B cell (primary cell): ENCODE results near the gene MAN2A2. TPM values are rescaled to one million over a fixed set of nuclear protein-coding genes. Genes with fewer than 3 reads are reported as not detected.

Experiments used
- ATAC-seq: fragments of 200-7000 bp; cut with Tn5 transposase; one replicate; pipeline ENCODE4 v1.10.0; 2021; ENCODE audit warnings: low read depth, mild to moderate bottlenecking, moderate number of reproducible peaks, moderate library complexity
- CTCF ChIA-PET: fragments of 350-600 bp; sonication (Branson Sonifier 250); formaldehyde crosslinking; loops from one replicate; lab custom pipeline; 2021; ENCODE audit warnings: antibody characterized with exemption, inconsistent platforms; lab: Charles Lee
- POLR2A ChIA-PET: fragments of 350-600 bp; sonication (Branson Sonifier 250); formaldehyde crosslinking; loops from one replicate; lab custom pipeline; 2021; ENCODE audit warnings: antibody characterized with exemption; lab: Charles Lee
- DNase-seq: peaks from one replicate; pipeline ENCODE4 v3.0.0; 2013
- H2AFZ ChIP-seq: 2 replicates; pipeline ENCODE4 v1.6.1; 2012; ENCODE audit warnings: mild to moderate bottlenecking, low read depth, low read length; ENCODE audit not compliant: insufficient read depth, poor library complexity, severe bottlenecking
- H3K27ac ChIP-seq, 2 donors: 1 replicate in 1 of 2; 2 replicates in 1 of 2; pipeline ENCODE4 v1.5.1; 2012 to 2013; ENCODE audit warnings: low read length in 2 of 2, mild to moderate bottlenecking in 2 of 2, moderate library complexity in 1 of 2
- H3K27me3 ChIP-seq, 4 experiments: fragments of 200-600 bp in 1 of 4; sonication (generic) in 1 of 4; replicated peaks in 1 of 4; 1 replicate in 2 of 4; 2 replicates in 2 of 4; pipeline versions ENCODE4 v1.6.1 to v1.7.0; 2013 to 2016; ENCODE audit warnings: low read length in 3 of 4, mild to moderate bottlenecking in 2 of 4, mixed read lengths in 1 of 4, moderate library complexity in 1 of 4; ENCODE audit not compliant: insufficient read depth in 4 of 4, control insufficient read depth in 3 of 4; ENCODE audit errors: control extremely low read depth in 1 of 4
- H3K36me3 ChIP-seq, 2 experiments: replicated peaks in 1 of 2; 1 replicate in 1 of 2; 2 replicates in 1 of 2; pipeline versions ENCODE4 v1.6.1 to v1.7.1; 2013; ENCODE audit warnings: low read length in 1 of 2; ENCODE audit not compliant: insufficient read depth in 2 of 2, control insufficient read depth in 1 of 2; ENCODE audit errors: control extremely low read depth in 1 of 2, extremely low read depth in 1 of 2
- H3K4me1 ChIP-seq, 2 donors: fragments of 200-600 bp in 1 of 2; sonication (generic) in 1 of 2; 1 replicate in 1 of 2; 2 replicates in 1 of 2; pipeline versions ENCODE4 v1.5.1 to v1.6.1; 2013 to 2017; ENCODE audit warnings: low read length in 2 of 2; ENCODE audit not compliant: control insufficient read depth in 2 of 2, insufficient read depth in 2 of 2
- H3K4me2 ChIP-seq: replicated peaks from 2 replicates; pipeline ENCODE3; 2012; ENCODE audit warnings: mild to moderate bottlenecking, low read depth, low read length; ENCODE audit not compliant: poor library complexity, severe bottlenecking
- H3K4me3 ChIP-seq, 5 experiments: fragments of 200-600 bp in 1 of 5; sonication (generic) in 1 of 5; 1 replicate in 3 of 5; 2 replicates in 2 of 5; pipeline versions ENCODE4 v1.5.1 to v1.7.0; 2011 to 2016; ENCODE audit warnings: low read length in 4 of 5, mild to moderate bottlenecking in 4 of 5, low read depth in 2 of 5, control low read depth in 1 of 5, moderate library complexity in 1 of 5; ENCODE audit not compliant: insufficient read depth in 1 of 5; ENCODE audit errors: control extremely low read depth in 1 of 5, extremely low read depth in 1 of 5
- H3K79me2 ChIP-seq: fragments of 200-600 bp; sonication (generic); one replicate; pipeline ENCODE4 v1.6.0; 2016; ENCODE audit warnings: low read length; ENCODE audit not compliant: control insufficient read depth, insufficient read depth
- H3K9ac ChIP-seq: fragments of 200-600 bp; sonication (generic); 2 replicates; pipeline ENCODE4 v1.6.1; 2017; ENCODE audit warnings: mild to moderate bottlenecking, low read length, moderate library complexity
- H3K9me3 ChIP-seq, 3 donors: one replicate each; pipeline versions ENCODE4 v1.6.1 to v1.7.1; 2013; ENCODE audit warnings: low read length in 2 of 3; ENCODE audit not compliant: control insufficient read depth in 2 of 3, insufficient read depth in 1 of 3; ENCODE audit errors: control extremely low read depth in 1 of 3
- H4K20me1 ChIP-seq: 2 replicates; pipeline ENCODE4 v1.6.0; 2012; ENCODE audit warnings: mild to moderate bottlenecking, low read length; ENCODE audit not compliant: insufficient read depth, control insufficient read depth, poor library complexity, severe bottlenecking
- H3K27ac Mint-ChIP-seq: one replicate; pipeline ENCODE4 v1.8.0; 2021; ENCODE audit warnings: mixed read lengths
- H3K27me3 Mint-ChIP-seq: one replicate; pipeline ENCODE4 v1.8.0; 2021; ENCODE audit warnings: mixed read lengths
- H3K4me1 Mint-ChIP-seq: one replicate; pipeline ENCODE4 v1.8.0; 2021; ENCODE audit warnings: mixed read lengths
- H3K4me3 Mint-ChIP-seq: one replicate; pipeline ENCODE4 v1.8.0; 2021; ENCODE audit warnings: mixed read lengths
- H3K9me3 Mint-ChIP-seq: one replicate; pipeline ENCODE4 v1.8.0; 2022; ENCODE audit warnings: mixed read lengths; ENCODE audit not compliant: insufficient read depth
- EZH2 ChIP-seq: IDR thresholded peaks from 2 replicates; pipeline ENCODE4 v1.6.1; 2012; ENCODE audit warnings: borderline replicate concordance, low read depth, mild to moderate bottlenecking, moderate library complexity, low read length; ENCODE audit not compliant: insufficient read depth, poor library complexity, severe bottlenecking
- WGBS: methylation state at CpG from one replicate; pipeline ENCODE4 v1.1.5; 2013; ENCODE audit warnings: missing lambda C conversion rate; ENCODE audit not compliant: insufficient coverage; 5-methylcytosine and 5-hydroxymethylcytosine counted together
- intact Hi-C: fragments of 100-400 bp; cut with micrococcal nuclease; formaldehyde crosslinking; loops from one replicate; pipeline ENCODE4 v1.10.0; 2022
- polyA plus RNA-seq: library from polyadenylated mRNA; depleted of rRNA; stranded (reverse); fragments of >200 nt; gene quantifications from 2 replicates; pipeline ENCODE4 v1.2.3, GENCODE V29; 2012
- total RNA-seq, 2 donors: library from RNA; stranded (reverse); fragments of 120-200 nt in 1 of 2; gene quantifications; 1 replicate in 1 of 2; 2 replicates in 1 of 2; pipeline versions ENCODE4 v1.2.3 to v1.2.4, GENCODE V29; 2013 to 2022
- TF ChIP-seq, protein P1 (sequence below): fragments of 200-600 bp; IDR thresholded peaks from one replicate; pipeline ENCODE4 v1.8.0; 2022; ENCODE audit warnings: antibody characterized with exemption, mild to moderate bottlenecking

The MAN2A2 gene
- total and polyA plus RNA-seq, 2 donors (not counting 1 experiment from before 2014, with no cell fraction given): 180 to 234 TPM

DNA sequence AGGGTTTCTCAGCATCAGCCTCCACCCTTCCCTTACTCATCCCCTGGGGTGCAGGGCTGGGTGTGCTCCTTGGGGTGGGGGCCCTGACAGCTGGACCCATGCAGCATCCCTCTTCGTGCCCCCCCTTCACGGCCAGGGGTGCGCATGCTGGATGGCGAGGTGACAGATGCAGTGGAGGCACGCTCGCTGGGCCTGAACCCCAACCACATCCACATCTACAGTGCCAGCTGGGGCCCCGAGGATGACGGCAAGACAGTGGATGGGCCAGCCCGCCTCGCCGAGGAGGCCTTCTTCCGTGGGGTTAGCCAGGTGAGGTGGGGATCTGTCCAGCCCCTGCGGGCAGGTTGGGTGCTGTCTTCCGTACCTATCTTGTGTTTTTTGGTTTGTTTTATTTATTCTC lies 25.1 kb upstream of the MAN2A2 start:
- H3K4me3 ChIP-seq: no peak overlapping the region
- no peaks in the 10 kb centered on the region for H3K9me3 Mint-ChIP-seq
- TF ChIP-seq EZH2: no peak
- TF ChIP-seq, protein P1, sequence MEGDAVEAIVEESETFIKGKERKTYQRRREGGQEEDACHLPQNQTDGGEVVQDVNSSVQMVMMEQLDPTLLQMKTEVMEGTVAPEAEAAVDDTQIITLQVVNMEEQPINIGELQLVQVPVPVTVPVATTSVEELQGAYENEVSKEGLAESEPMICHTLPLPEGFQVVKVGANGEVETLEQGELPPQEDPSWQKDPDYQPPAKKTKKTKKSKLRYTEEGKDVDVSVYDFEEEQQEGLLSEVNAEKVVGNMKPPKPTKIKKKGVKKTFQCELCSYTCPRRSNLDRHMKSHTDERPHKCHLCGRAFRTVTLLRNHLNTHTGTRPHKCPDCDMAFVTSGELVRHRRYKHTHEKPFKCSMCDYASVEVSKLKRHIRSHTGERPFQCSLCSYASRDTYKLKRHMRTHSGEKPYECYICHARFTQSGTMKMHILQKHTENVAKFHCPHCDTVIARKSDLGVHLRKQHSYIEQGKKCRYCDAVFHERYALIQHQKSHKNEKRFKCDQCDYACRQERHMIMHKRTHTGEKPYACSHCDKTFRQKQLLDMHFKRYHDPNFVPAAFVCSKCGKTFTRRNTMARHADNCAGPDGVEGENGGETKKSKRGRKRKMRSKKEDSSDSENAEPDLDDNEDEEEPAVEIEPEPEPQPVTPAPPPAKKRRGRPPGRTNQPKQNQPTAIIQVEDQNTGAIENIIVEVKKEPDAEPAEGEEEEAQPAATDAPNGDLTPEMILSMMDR: no peak
- 100% methylated on average over 2 of the region's 14 CpGs for WGBS
- H3K27ac ChIP-seq: no peak overlapping the region
- no peak overlapping the region for H3K4me2 ChIP-seq
- no peaks in the 10 kb centered on the region for H3K27me3 ChIP-seq
- H3K4me1 ChIP-seq: peaks cover 2 to 9% of the 10 kb centered on the region in 2 donors
- no peak overlapping the region for H2AFZ ChIP-seq
- H3K27me3 Mint-ChIP-seq: no peaks in the 10 kb centered on the region
- H3K4me3 Mint-ChIP-seq: no peak overlapping the region
- H3K9me3 ChIP-seq: no peaks in the 10 kb centered on the region
- peaks cover 24% of the 10 kb centered on the region for H3K79me2 ChIP-seq
- no peak for ATAC-seq
- intact Hi-C loops: no loop called here
- peaks cover 9% of the 10 kb centered on the region for H3K4me1 Mint-ChIP-seq
- no peak for DNase-seq
- peaks cover 0 to 57% of the 10 kb centered on the region in 2 experiments for H3K36me3 ChIP-seq
- POLR2A ChIA-PET: no interaction called here
- CTCF ChIA-PET: no interaction called here
- no peak overlapping the region for H3K27ac Mint-ChIP-seq
- no peak overlapping the region for H3K9ac ChIP-seq
- H4K20me1 ChIP-seq: peaks cover 37% of the 10 kb centered on the region

DNA sequence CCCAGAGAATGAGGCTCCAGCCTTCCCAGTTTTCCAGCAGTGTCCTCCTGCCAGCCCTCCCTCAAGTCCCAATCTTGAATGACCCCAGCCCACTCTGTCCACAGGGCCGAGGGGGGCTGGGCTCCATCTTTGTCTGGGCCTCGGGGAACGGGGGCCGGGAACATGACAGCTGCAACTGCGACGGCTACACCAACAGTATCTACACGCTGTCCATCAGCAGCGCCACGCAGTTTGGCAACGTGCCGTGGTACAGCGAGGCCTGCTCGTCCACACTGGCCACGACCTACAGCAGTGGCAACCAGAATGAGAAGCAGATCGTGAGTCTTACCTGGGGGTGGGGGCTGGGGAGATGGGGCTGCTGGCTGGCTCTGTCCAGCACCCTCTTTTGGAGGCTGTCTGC lies 24.4 kb upstream of the MAN2A2 start:
- no peaks in the 10 kb centered on the region for H3K27me3 ChIP-seq
- intact Hi-C loops: no loop called here
- Mint-ChIP-seq H3K27ac (no peak overlapping the region), H3K4me1 (peaks cover 7% of the 10 kb centered on the region), H3K9me3 (no peaks in the 10 kb centered on the region), H3K27me3 (no peaks in the 10 kb centered on the region), H3K4me3 (no peak overlapping the region)
- H3K79me2 ChIP-seq: peaks cover 17% of the 10 kb centered on the region
- H3K4me3 ChIP-seq: no peak overlapping the region
- peaks cover 30% of the 10 kb centered on the region for H4K20me1 ChIP-seq
- over 99% methylated on average over 14 of the region's 15 CpGs for WGBS
- no peak overlapping the region for H3K27ac ChIP-seq
- ChIA-PET CTCF (no interaction called here), POLR2A (no interaction called here)
- TF ChIP-seq, protein P1: no peak
- TF ChIP-seq EZH2: no peak
- H3K9ac ChIP-seq: no peak overlapping the region
- H2AFZ ChIP-seq: no peak overlapping the region
- no peaks in the 10 kb centered on the region for H3K9me3 ChIP-seq
- no peak for DNase-seq
- H3K36me3 ChIP-seq: peaks cover 0 to 57% of the 10 kb centered on the region in 2 experiments
- H3K4me1 ChIP-seq: peaks cover 1 to 8% of the 10 kb centered on the region in 2 donors
- no peak overlapping the region for H3K4me2 ChIP-seq
- ATAC-seq: no peak
